ENCODE results near the gene ZNF500. TPM values are rescaled to one million over a fixed set of nuclear protein-coding genes. Genes with fewer than 3 reads are reported as not detected.

ZNF500 gene
- total and polyA plus RNA-seq, 12 donors, result 3.8 to 10.5 (median 8.1) TPM

GRCh38 chr16:4724661-4725270, 42.2 kb downstream of the ZNF500 start:
- intact Hi-C loops (cut with DNase I), result no loop called here
- 84 to 87% methylated on average over 11 of the region's 11 CpGs for WGBS, 2 donors

DNA sequence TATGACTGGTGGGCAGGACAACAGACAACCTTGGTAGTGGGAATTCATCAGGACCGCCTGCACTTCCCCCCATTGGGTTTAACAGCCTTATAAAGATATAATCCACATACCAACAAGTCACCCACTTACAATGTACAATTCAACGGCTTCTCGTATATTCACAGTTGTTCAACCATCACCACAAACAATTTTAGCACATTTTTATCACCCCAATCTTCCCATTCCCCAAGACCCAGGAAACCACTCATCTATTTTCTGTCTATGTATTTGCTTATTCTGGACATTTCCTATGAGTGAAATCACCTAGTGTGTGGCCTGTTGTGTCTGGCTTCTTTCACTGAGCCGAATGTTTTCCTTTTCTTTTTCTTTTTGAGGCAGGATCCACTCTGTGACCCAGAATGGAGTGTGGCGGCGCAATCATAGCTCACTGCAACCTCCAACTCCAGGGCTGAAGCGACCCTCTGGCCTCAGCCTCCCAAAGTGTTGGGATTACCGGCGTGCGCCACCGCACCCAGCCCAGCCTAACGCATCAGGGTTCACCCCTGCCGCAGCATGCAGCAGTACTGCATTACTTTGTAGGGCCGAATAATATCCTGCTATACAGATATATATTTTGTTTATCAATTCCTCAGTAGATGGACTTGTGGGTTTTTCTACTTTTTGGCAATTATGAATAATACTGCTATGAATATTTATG, 43.7 kb downstream of the ZNF500 start:
- no peaks in the 10 kb centered on the region for H3K4me1 ChIP-seq
- intact Hi-C loops (cut with DNase I), result no loop called here
- no peak for ATAC-seq
- peaks cover 0 to 83% (median 18%) of the 10 kb centered on the region in 9 donors for H3K36me3 ChIP-seq
- no peak overlapping the region for H3K27ac ChIP-seq
- no peaks in the 10 kb centered on the region for H3K27me3 ChIP-seq
- TF ChIP-seq, protein P1, sequence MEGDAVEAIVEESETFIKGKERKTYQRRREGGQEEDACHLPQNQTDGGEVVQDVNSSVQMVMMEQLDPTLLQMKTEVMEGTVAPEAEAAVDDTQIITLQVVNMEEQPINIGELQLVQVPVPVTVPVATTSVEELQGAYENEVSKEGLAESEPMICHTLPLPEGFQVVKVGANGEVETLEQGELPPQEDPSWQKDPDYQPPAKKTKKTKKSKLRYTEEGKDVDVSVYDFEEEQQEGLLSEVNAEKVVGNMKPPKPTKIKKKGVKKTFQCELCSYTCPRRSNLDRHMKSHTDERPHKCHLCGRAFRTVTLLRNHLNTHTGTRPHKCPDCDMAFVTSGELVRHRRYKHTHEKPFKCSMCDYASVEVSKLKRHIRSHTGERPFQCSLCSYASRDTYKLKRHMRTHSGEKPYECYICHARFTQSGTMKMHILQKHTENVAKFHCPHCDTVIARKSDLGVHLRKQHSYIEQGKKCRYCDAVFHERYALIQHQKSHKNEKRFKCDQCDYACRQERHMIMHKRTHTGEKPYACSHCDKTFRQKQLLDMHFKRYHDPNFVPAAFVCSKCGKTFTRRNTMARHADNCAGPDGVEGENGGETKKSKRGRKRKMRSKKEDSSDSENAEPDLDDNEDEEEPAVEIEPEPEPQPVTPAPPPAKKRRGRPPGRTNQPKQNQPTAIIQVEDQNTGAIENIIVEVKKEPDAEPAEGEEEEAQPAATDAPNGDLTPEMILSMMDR (IDR thresholded peaks at IDR 0.05), result no peak
- 96% methylated on average over 14 of the region's 14 CpGs for WGBS, 2 donors
- no peak for DNase-seq
- no peak overlapping the region for H3K4me3 ChIP-seq
- H3K9me3 ChIP-seq, result no peaks in the 10 kb centered on the region

More at GRCh38 chr16:4724661-4725270, 42.2 kb downstream of the ZNF500 start:
- Histone ChIP-seq H3K27ac (no peak overlapping the region), H3K4me1 (no peaks in the 10 kb centered on the region), H3K9me3 (no peaks in the 10 kb centered on the region), H3K27me3 (no peaks in the 10 kb centered on the region), H3K4me3 (no peak overlapping the region), H3K36me3 (peaks cover 0 to 83% (median 24%) of the 10 kb centered on the region in 9 donors)
- ATAC-seq, result no peak
- TF ChIP-seq, protein P1 (IDR thresholded peaks at IDR 0.05), result no peak
- DNase-seq, result no peak

- Histone ChIP-seq H3K4me1 (no peaks in the 10 kb centered on the region), H3K4me3 (no peak overlapping the region), H3K9me3 (no peaks in the 10 kb centered on the region), H3K27me3 (no peaks in the 10 kb centered on the region), H3K36me3 (peaks cover 0 to 76% (median 13%) of the 10 kb centered on the region in 9 donors), H3K27ac (no peak overlapping the region)
- ATAC-seq, result no peak
- 72 to 75% methylated on average over 5 of the region's 5 CpGs for WGBS, 2 donors
- intact Hi-C loops (cut with DNase I), result no loop called here
- TF ChIP-seq, protein P1 (IDR thresholded peaks at IDR 0.05), result no peak
- DNase-seq, result no peak
Observed at GRCh38 chr16:4718466-4718865, 48.5 kb downstream of the ZNF500 start.

DNA sequence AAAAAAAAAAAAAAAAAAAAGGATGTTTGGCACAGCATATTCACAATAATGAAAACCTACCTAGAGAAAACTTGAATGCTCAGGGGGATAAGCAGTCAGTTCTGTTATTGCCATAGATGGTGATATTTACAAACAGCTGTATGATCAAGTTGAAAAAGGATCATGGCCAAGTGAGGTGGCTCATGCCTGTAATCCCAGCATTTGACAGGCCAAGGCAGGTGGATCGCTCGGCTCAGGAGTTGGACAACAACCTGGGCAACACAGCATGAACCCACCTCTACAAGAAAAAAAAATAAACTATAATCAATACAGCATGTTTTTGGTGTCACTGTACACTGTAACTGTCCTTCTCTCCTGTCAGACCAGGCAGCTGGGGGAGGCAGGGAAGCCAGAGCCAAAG, 52.0 kb downstream of the ZNF500 start:
- Histone ChIP-seq H3K9me3 (no peaks in the 10 kb centered on the region), H3K4me1 (no peaks in the 10 kb centered on the region), H3K27ac (no peak overlapping the region), H3K27me3 (no peaks in the 10 kb centered on the region), H3K36me3 (peaks cover 0 to 90% (median 18%) of the 10 kb centered on the region in 9 donors), H3K4me3 (no peak overlapping the region)
- no peak for DNase-seq
- no peak for ATAC-seq
- intact Hi-C loops (cut with DNase I), result no loop called here
- TF ChIP-seq, protein P1 (IDR thresholded peaks at IDR 0.05), result no peak
- 90 to 94% methylated on average over 2 of the region's 2 CpGs for WGBS, 2 donors

All from heart right ventricle (tissue), 16 donors.